ENCODE measurements around the gene CAPZB. TPM values are rescaled to one million over a fixed set of nuclear protein-coding genes. Genes with fewer than 3 reads are reported as not detected.
A peak's percentile ranks its signal among the peaks of the same experiment; 100 is the strongest.

The CAPZB gene
- total RNA-seq, 1 donor from 2014 or later, result 38.4 TPM

GRCh38 chr1:19405761-19406487, 79.4 kb downstream of the CAPZB start:
- no peak for DNase-seq

GRCh38 chr1:19405195-19405760, 80.1 kb downstream of the CAPZB start:
- DNase-seq, result no peak

DNA sequence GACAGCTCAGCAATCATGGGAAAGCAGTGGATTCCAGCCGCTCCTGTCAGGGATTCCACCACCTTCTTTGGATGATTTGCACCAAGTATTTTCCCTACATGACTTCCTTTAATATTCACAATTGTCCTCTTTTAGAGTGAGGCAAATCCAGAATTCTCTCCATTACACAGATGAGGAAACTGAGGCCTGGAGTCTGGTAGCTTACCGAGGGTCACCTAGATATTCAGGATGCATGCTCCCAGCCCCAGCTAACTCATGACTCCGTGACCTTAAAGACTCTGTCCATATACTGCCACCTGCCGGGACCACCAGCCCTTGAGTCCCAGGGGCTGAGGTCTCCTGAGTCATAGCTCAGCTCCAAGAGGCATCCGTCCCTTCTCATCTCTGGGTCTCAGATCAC, 80.6 kb downstream of the CAPZB start:
- no peak for DNase-seq

DNA sequence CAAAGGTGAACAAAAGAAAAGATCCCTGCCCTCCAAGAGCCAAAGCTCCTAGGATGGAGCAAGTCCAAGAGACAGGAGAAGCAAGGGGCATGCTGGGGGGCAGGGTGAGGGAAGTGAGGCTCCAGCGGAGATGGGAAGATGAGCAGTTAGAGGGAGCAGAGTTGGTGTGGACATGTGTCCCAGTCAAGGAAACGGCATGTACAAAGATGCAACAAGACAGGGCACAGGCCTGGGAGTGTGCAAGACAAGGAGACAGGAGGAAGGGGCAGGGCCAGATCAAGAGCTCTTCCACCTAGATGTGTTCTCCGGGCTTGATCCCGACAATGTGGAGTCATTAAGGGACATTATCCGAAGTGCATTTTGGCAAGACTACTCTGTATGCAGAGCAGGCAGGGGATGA, 82.1 kb downstream of the CAPZB start:
- no peak for DNase-seq

DNA sequence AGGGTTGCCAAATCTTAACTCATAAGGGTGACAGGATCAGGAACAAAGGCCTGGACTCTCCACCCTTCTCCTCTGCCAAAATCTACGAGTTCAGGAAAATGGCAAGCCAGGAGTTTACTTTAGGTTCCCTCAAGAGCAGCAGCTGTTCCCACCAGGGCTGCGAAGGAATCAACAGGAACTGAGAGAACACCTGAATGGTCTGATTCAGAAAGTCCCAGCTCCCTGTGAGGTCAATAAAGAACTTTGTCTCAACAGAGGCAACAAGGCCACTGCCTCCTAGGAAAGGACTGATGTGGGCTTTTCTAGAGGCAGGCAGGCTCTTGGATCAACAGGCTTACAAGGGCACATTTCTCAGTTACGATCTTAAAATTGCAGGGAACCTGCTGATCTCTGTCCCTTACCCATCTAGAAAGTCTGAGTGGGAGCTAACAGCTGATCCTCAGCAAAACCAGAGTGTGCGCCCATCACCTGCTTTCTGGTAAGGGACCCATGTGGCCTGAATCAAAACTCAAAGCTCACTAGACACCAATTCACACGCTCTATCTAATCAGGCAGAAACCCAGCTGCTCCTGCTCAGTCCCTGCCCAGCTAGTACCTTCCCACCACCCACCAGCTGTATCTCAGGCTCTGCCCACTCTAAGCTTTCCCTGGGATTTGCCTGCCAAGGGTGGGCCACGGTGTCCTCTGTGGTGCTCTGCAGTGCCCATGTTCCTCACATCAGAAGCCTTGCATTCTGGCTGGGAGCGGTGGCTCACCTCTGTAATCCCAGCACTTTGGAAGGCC, 83.1 kb downstream of the CAPZB start:
- no peak for DNase-seq

- DNase-seq, result no peak
Observed at GRCh38 chr1:19401535-19401889, 83.8 kb downstream of the CAPZB start.

DNA sequence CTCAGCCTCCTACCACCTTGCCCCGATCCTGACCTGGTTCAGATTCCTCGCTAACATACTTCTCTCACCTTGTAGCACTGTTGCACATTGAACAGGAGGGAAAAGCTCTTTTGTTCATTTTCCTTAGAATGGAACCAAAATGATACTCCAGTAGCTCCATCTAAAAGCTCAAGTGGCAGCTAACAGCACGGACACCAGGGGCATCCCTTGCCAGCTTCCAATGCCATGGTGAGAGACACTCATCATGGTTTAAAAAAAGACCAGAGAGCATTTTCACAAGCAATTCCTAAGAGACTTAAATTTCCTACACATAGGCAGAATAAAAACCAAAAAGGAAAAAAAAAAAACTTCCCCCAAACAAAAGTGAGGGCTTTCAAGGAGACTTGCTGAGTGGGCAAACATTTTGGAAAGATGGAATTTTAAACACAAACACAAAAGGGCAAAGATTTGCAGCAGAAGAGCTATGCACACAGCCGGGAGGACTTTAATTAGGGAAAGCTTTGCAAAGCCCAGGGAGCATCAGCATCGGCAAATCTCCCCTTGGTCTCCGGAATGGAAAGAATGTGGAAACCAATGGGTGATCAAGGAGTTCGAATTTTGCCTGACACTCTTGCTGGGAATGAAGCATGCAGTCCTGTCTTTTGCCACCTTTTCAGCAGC, 84.3 kb downstream of the CAPZB start:
- no peak for DNase-seq

DNA sequence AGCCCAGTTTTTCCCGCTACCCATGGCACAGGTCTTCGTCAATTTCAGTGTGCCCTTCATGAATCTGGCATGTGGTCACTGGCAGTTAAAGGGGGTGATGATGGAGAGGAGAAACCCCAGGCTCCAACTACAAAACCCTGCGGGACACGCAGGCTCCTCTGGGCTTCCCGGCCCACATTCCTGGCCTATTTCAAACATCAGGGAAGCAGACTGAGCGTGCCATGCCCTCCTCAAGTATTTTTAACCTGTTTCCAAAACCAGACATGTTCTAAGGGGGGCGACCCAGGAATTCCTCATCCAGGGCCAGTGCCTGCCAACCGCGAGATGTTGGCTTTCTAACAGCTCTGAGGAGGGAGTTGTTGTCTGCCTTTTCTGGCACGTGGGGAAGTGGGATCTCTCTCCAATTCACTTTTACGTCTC, 85.1 kb downstream of the CAPZB start:
- DNase-seq, result no peak

GRCh38 chr1:19398309-19398760, 87.0 kb downstream of the CAPZB start:
- DNase-seq, result no peak

GRCh38 chr1:19397217-19397945, 88.0 kb downstream of the CAPZB start:
- DNase-seq, result no peak

GRCh38 chr1:19396280-19396679, 89.1 kb downstream of the CAPZB start:
- DNase-seq, result no peak

DNA sequence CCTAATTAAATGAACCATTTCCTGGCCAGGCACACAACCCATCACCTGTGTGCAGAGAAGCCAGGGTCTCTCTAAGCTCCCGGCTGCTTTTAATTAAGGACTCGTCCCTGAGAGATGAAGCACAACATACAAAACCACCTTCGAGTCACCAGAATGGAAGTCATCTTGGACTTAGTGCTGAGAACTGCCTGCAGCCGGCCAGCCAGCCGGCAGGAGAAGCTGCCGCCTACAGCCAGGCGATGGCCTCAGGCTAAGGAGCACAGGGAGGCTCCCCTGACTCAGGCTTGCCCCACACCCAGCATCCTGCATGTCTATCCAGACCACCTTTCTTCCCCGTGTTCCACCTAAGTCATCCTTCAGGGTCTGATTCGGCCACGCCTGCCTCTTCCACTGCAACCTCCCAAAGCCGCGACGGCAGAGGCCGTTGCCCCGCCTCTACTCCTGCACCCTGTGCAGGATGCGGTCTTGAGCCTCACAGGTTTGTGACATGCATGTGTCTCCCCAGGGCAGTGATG, 89.6 kb downstream of the CAPZB start:
- DNase-seq, result no peak

DNA sequence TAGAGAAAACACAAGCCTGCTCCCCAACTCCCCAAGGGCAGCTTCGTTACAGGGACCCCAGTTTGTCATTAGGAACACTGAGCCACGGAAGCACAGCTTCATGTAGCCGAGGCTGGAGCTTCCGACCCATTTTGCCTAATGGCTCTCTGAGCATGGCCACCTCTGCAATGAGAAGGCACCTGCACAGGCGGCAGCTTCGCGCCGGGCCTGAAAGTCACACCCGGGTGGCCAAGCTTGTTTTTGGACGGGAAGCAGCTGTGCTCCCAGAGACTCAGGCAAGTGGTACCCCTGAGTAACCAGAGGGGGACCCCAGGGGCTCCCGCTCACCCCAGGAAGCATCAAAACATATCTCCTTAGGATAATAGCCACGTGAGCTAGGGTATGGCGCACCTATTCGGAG, 92.3 kb downstream of the CAPZB start:
- no peak for DNase-seq

DNA sequence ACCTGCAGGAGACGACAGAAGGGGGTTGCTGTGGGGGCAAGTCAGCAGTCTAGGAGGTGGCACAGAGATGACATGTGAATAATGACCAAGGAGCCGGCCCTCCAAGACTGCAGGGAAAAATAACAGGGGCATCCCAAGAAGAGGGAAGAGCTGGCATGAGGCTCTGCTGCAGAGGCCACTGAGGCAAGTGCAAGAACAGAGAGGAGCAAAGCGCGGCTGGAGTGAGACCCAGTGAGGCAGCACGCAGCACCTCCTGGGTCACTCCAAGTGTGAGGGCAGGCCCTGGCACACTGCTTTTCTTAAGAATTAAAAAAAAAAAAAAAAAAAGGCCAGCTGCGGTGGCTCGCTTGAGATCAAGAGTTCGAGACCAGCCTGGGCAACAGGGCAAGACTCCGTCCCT, 93.1 kb downstream of the CAPZB start:
- DNase-seq, result no peak

- DNase-seq, result no peak
Observed at GRCh38 chr1:19391596-19391981, 93.8 kb downstream of the CAPZB start.

- peak; percentile 19 for DNase-seq
Observed at GRCh38 chr1:19390901-19391595, 94.3 kb downstream of the CAPZB start.

DNA sequence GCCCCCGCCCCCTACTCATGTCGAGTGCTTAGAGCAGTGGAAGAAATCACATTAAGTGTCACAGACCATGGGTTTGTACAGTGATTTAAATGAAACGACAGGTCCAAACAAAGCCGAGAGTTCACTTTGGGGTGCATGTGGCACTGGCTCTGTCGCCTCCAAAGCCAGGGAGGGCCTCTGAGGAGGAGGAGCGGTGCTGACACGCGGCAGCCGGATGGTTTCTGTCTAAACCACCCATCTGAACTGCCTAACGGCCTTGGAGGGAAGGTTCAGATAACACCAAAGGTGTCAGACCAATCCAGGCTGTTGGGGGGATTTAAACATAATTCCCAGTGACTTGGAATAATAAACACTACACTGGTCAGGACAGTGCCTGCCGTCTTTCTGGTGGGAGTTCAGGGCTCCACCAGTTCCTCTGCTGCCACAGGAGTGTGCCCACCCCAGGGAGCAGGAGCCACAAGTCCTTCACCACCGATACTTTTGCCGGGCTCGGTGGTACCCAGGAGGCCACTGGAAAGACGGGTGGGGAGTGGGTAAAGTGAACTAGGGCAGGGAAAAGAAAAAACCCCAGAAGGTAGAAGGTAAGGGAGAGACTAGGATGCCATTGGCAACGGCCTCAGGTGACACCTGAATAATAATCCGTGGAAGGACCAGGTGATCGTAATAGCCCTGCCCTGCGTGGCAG, 95.0 kb downstream of the CAPZB start:
- DNase-seq, result no peak

GRCh38 chr1:19388980-19389379, 96.4 kb downstream of the CAPZB start:
- DNase-seq, result no peak

- DNase-seq, result no peak
Observed at GRCh38 chr1:19387045-19387467, 98.3 kb downstream of the CAPZB start.

- DNase-seq, result no peak
Observed at GRCh38 chr1:19385869-19386591, 99.3 kb downstream of the CAPZB start.
